ENCODE data around the gene DYRK1B. TPM values are rescaled to one million over a fixed set of nuclear protein-coding genes. Genes with fewer than 3 reads are reported as not detected.
"Not testable (repeated sequence)": the region's sequence is repeated elsewhere in the genome, so short reads cannot be mapped to it uniquely, and the experiment has no call there.

The DYRK1B gene
- total RNA-seq, 1 donor from 2014 or later = 90.7 TPM

DNA sequence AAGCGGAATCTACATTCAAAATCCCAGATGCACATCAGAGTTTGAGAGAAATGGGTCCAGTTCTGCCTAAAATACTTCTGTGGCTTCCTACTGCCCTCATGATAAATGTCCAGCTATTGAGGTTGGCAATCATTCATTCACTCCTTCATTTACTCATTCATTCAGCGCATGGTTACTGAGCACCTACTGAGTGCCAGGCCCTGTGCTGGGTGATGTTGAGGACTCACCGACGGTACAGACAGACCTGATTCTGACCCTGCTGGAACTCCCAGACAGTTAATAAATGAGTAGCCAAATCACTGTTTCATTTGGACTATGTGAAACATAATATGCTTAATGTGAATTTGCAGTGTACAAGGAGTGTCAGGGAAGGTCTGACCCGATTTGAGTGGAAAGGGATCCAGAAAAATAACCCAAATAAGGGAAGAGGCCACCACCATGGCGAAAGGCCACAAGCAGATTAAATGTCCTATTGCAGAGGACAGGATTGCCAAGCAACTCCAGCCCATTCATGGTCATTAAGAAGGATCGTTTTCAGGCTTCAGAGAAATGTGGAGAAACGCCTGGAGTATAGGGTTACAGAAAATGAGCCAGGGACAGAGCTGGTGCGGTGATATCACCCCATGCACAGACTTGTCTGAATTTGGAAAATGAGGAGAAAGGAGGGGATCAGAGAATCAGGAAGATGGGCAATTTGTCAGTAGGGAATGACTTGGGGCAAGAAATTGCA, 20.5 kb downstream of the DYRK1B start:
- Mint-ChIP-seq H3K9me3 (ENCODE audit: low read depth) (no peaks in the 10 kb centered on the region), H3K27me3 (no peaks in the 10 kb centered on the region), H3K27ac (no peak overlapping the region), H3K4me3 (ENCODE audit: low read depth) (no peak overlapping the region), H3K4me1 (ENCODE audit: low read depth) (no peaks in the 10 kb centered on the region), H3K36me3 (ENCODE audit: insufficient read depth) (peaks cover 2% of the 10 kb centered on the region)
- no peak for DNase-seq (ENCODE audit: low spot score, unreplicated experiment)
- TF ChIP-seq, protein P1, sequence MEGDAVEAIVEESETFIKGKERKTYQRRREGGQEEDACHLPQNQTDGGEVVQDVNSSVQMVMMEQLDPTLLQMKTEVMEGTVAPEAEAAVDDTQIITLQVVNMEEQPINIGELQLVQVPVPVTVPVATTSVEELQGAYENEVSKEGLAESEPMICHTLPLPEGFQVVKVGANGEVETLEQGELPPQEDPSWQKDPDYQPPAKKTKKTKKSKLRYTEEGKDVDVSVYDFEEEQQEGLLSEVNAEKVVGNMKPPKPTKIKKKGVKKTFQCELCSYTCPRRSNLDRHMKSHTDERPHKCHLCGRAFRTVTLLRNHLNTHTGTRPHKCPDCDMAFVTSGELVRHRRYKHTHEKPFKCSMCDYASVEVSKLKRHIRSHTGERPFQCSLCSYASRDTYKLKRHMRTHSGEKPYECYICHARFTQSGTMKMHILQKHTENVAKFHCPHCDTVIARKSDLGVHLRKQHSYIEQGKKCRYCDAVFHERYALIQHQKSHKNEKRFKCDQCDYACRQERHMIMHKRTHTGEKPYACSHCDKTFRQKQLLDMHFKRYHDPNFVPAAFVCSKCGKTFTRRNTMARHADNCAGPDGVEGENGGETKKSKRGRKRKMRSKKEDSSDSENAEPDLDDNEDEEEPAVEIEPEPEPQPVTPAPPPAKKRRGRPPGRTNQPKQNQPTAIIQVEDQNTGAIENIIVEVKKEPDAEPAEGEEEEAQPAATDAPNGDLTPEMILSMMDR (IDR thresholded peaks at IDR 0.05; ENCODE audit: unreplicated experiment) = no peak

DNA sequence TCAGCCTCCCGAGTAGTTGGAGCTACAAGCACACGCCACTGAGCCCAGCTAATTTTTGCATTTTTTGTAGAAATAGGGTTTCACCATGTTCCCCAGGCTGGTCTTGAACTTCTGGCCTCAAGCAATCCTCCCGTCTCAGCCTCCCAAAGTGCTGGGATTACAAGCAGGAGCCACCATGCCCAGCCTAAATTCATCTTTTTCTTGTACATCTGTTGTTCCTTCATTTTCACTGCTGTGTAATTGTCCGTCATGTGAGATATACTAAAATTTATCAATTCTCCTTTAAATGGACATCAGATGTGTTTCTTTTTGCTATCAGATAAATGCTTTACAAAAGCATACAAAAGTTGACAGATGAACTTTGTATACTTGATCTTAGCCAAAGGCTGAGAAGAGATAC, 22.9 kb downstream of the DYRK1B start:
- H3K27ac Mint-ChIP-seq = no peak overlapping the region
- DNase-seq (ENCODE audit: low spot score, unreplicated experiment) = no peak
- H3K36me3 Mint-ChIP-seq (ENCODE audit: insufficient read depth) = peaks cover 2% of the 10 kb centered on the region
- H3K9me3 Mint-ChIP-seq (ENCODE audit: low read depth) = no peaks in the 10 kb centered on the region
- TF ChIP-seq, protein P1 (IDR thresholded peaks at IDR 0.05; ENCODE audit: unreplicated experiment) = no peak
- no peak overlapping the region for H3K4me3 Mint-ChIP-seq (ENCODE audit: low read depth)
- no peaks in the 10 kb centered on the region for H3K4me1 Mint-ChIP-seq (ENCODE audit: low read depth)
- peaks cover 6% of the 10 kb centered on the region for H3K27me3 Mint-ChIP-seq

DNA sequence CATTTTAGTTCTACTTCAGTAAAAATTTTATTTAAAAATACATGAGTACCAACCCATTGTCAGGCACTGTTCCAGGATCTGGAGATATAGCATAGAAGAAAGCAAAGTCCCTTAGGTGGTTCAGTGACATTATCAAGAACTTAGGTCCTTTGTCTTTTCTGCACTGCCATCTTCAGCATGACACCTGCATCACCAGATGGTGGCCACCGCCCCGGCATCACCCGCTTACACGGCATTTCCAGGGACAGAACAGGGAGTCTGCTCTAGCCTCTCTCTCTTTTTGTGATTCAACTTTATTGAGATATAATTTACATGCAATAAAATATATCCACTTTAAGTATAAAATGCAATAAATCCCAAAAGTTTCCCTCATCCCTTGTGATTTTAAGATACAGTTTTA, 23.5 kb downstream of the DYRK1B start:
- H3K27me3 Mint-ChIP-seq = peaks cover 6% of the 10 kb centered on the region
- TF ChIP-seq, protein P1 (IDR thresholded peaks at IDR 0.05; ENCODE audit: unreplicated experiment) = no peak

DNA sequence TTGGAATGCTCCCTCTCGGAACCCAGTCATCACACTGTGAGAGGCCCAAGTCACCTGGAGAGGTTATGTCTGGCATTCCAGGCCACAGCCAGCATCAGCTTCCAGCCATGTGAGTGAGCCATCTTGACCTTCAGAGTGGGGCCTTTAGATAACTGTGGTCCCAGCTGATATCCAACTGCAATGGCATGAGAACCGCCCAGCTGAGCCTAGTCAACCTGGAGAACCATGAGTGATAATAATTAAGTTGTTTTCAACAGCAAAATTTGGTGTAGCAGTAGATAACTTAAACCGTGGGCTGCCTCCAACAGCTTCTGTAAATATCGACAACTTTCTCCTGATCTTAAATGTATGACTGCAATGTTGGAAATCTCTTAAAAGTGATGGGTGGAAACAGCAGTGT, 24.6 kb downstream of the DYRK1B start:
- no peaks in the 10 kb centered on the region for H3K4me1 Mint-ChIP-seq (ENCODE audit: low read depth)
- no peak overlapping the region for H3K27ac Mint-ChIP-seq
- H3K9me3 Mint-ChIP-seq (ENCODE audit: low read depth) = no peaks in the 10 kb centered on the region
- DNase-seq (ENCODE audit: low spot score, unreplicated experiment) = no peak
- H3K4me3 Mint-ChIP-seq (ENCODE audit: low read depth) = no peak overlapping the region
- peaks cover 9% of the 10 kb centered on the region for H3K27me3 Mint-ChIP-seq
- no peaks in the 10 kb centered on the region for H3K36me3 Mint-ChIP-seq (ENCODE audit: insufficient read depth)
- TF ChIP-seq, protein P1 (IDR thresholded peaks at IDR 0.05; ENCODE audit: unreplicated experiment) = no peak

More for the DNA sequence above, 23.5 kb downstream of the DYRK1B start:
- Mint-ChIP-seq H3K4me3 (ENCODE audit: low read depth) (no peak overlapping the region), H3K36me3 (ENCODE audit: insufficient read depth) (no peaks in the 10 kb centered on the region), H3K27ac (no peak overlapping the region), H3K4me1 (ENCODE audit: low read depth) (no peaks in the 10 kb centered on the region), H3K9me3 (ENCODE audit: low read depth) (no peaks in the 10 kb centered on the region)
- no peak for DNase-seq (ENCODE audit: low spot score, unreplicated experiment)

DNA sequence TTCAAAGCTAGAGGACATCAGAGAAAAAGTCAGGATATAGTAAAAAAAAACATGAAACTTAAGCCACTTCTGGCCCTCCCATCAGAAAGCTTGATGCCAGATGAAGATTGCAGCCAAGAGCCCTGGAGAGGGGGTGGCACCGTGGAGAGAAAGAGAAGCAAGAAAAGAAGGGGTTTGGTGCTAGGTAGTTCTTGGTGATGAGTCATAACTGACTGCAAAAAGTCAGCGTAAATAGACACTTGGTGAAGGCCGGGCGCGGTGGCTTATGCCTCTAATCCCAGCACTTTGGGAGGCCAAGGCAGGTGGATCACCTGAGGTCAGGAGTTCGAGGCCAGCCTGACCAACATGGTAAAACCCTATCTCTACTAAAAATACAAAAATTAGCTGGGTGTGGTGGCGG, 25.3 kb downstream of the DYRK1B start:
- not testable (repeated sequence) for H3K4me3 Mint-ChIP-seq (ENCODE audit: low read depth); H3K36me3 Mint-ChIP-seq (ENCODE audit: insufficient read depth); H3K27ac Mint-ChIP-seq; H3K27me3 Mint-ChIP-seq; DNase-seq (ENCODE audit: low spot score, unreplicated experiment); H3K9me3 Mint-ChIP-seq (ENCODE audit: low read depth); H3K4me1 Mint-ChIP-seq (ENCODE audit: low read depth)

DNA sequence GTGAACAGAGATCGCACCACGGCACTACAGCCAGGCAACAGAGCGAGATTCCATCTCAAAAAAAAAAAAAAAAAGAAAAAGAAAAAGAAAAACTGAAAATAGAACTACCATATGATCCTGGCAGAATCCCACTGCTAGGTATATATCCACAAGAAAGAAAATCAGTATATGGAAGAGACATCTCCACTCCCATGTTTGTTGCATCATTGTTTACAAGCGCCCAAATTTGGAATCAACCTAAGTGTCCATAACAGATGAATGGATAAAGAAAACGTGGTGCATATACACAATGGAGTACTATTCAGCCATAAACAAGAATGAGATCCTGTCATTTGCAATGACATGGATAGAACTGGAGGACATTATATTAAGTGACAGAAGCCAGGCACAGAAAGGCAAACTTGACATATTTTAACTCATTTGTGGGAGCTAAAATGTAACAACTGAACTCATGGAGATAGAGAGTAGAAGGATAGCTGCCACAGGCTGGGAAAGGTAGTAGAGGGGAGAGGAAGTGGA, 26.1 kb downstream of the DYRK1B start:
- Mint-ChIP-seq H3K27me3 (peaks cover 9% of the 10 kb centered on the region), H3K27ac (no peak overlapping the region), H3K4me3 (ENCODE audit: low read depth) (no peak overlapping the region), H3K9me3 (ENCODE audit: low read depth) (no peaks in the 10 kb centered on the region), H3K36me3 (ENCODE audit: insufficient read depth) (no peaks in the 10 kb centered on the region), H3K4me1 (ENCODE audit: low read depth) (peaks cover 2% of the 10 kb centered on the region)
- TF ChIP-seq, protein P1 (IDR thresholded peaks at IDR 0.05; ENCODE audit: unreplicated experiment) = no peak
- no peak for DNase-seq (ENCODE audit: low spot score, unreplicated experiment)
